ENCODE results near the gene BAG5.

DNA sequence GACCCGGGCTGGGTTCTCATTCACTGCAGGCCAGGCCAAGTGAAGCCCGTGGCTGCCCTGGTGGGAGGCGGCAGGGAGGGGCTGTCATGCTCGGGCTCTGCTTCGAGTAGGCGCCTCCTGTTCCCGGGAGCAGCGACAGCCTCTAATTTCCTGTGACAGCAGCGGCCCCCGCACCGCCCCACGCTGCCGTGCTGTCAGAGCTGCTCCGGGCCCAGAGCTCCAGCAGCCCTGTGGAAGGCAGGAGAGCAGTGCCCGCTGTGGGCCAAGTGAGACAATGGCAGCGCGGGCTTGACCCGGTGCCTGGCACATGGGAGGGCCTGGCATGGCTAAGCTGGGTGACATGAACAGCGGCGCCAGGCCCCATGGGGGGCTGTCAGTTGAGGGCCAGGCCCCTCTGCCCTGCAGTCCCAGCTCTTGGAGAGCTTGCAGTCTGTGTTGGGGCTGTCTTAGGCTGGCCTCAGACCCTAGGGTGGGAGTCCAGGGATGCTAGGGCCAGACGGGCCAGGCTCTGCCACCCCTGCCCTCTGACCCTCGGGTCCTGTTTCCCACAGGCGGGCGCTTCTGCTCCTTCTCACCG is 28.4 kb downstream of the BAG5 start:
- TF ChIP-seq EZH2phosphoT487 (IDR thresholded peaks at IDR 0.05; ENCODE audit: insufficient read depth, low read depth) (no peak), EZH2 (IDR thresholded peaks at IDR 0.05; ENCODE audit: insufficient read depth, poor library complexity, severe bottlenecking) (no peak)
